HG03139 (cell line): Measurements from ENCODE around the gene ABCA4.

Experiments used
- ATAC-seq: cut with Tn5 transposase; IDR thresholded peaks from one replicate; pipeline ENCODE4 v1.9.1; 2021; ENCODE audit not compliant: unreplicated experiment

ABCA4 gene

GRCh38 chr1:94105581-94105952 lies 15.4 kb downstream of the ABCA4 start:
- ATAC-seq: no peak

GRCh38 chr1:94104776-94105580 lies 16.0 kb downstream of the ABCA4 start:
- ATAC-seq: no peak

GRCh38 chr1:94104127-94104684 lies 16.7 kb downstream of the ABCA4 start:
- no peak for ATAC-seq

GRCh38 chr1:94103608-94104007 lies 17.3 kb downstream of the ABCA4 start:
- no peak for ATAC-seq

GRCh38 chr1:94101613-94102525 lies 19.1 kb downstream of the ABCA4 start:
- no peak for ATAC-seq

GRCh38 chr1:94100785-94101612 lies 19.9 kb downstream of the ABCA4 start:
- ATAC-seq: no peak

- no peak for ATAC-seq
Measured at GRCh38 chr1:94100129-94100784, 20.7 kb downstream of the ABCA4 start.

- ATAC-seq: no peak
Measured at GRCh38 chr1:94099303-94099702, 21.6 kb downstream of the ABCA4 start.

GRCh38 chr1:94098585-94099111 lies 22.3 kb downstream of the ABCA4 start:
- no peak for ATAC-seq

GRCh38 chr1:94096797-94097549 lies 24.0 kb downstream of the ABCA4 start:
- ATAC-seq: no peak

GRCh38 chr1:94095744-94096469 lies 25.0 kb downstream of the ABCA4 start:
- ATAC-seq: no peak

GRCh38 chr1:94095112-94095637 lies 25.8 kb downstream of the ABCA4 start:
- ATAC-seq: no peak

- no peak for ATAC-seq
Measured at GRCh38 chr1:94094469-94095111, 26.4 kb downstream of the ABCA4 start.

GRCh38 chr1:94093996-94094395 lies 27.0 kb downstream of the ABCA4 start:
- ATAC-seq: no peak

GRCh38 chr1:94093396-94093795 lies 27.6 kb downstream of the ABCA4 start:
- ATAC-seq: no peak

- ATAC-seq: no peak
Measured at GRCh38 chr1:94092210-94092613, 28.7 kb downstream of the ABCA4 start.

- no peak for ATAC-seq
Measured at GRCh38 chr1:94090761-94091160, 30.2 kb downstream of the ABCA4 start.

GRCh38 chr1:94087193-94087592 lies 33.8 kb downstream of the ABCA4 start:
- ATAC-seq: no peak
